ENCODE measurements around the gene RBKS. TPM values are rescaled to one million over a fixed set of nuclear protein-coding genes. Genes with fewer than 3 reads are reported as not detected.

The RBKS gene
- total RNA-seq, 1 donor from 2014 or later = 1.6 TPM

- Mint-ChIP-seq H3K36me3 (ENCODE audit: low read depth, unreplicated experiment) (peaks cover 2% of the 10 kb centered on the region), H3K9me3 (ENCODE audit: unreplicated experiment) (peaks cover 20% of the 10 kb centered on the region), H3K4me3 (ENCODE audit: unreplicated experiment) (no peak overlapping the region), H3K27me3 (ENCODE audit: low read depth, unreplicated experiment) (no peaks in the 10 kb centered on the region), H3K4me1 (ENCODE audit: low read depth, unreplicated experiment) (no peaks in the 10 kb centered on the region), H3K27ac (ENCODE audit: unreplicated experiment) (no peak overlapping the region)
- Histone ChIP-seq H3K79me2 (ENCODE audit: insufficient read depth, low read length) (no peaks in the 10 kb centered on the region), H3K9me3 (ENCODE audit: insufficient read depth, low read depth, low read length) (no peaks in the 10 kb centered on the region), H3K36me3 (ENCODE audit: insufficient read depth, low read length) (no peaks in the 10 kb centered on the region), H3K27me3 (ENCODE audit: insufficient read depth, low read length) (no peaks in the 10 kb centered on the region), H3K27ac (ENCODE audit: low read depth, low read length) (no peak overlapping the region), H3K4me3 (ENCODE audit: insufficient read depth, low read depth, low read length) (no peak overlapping the region), H2AFZ (ENCODE audit: low read depth, low read length) (no peak overlapping the region), H3K9ac (ENCODE audit: low read length) (no peak overlapping the region), H3K4me1 (ENCODE audit: insufficient read depth, low read length) (no peaks in the 10 kb centered on the region), H4K20me1 (ENCODE audit: insufficient read depth, low read length) (no peaks in the 10 kb centered on the region), H3K4me2 (ENCODE audit: low read length) (no peak overlapping the region)
- TF ChIP-seq, protein P1, sequence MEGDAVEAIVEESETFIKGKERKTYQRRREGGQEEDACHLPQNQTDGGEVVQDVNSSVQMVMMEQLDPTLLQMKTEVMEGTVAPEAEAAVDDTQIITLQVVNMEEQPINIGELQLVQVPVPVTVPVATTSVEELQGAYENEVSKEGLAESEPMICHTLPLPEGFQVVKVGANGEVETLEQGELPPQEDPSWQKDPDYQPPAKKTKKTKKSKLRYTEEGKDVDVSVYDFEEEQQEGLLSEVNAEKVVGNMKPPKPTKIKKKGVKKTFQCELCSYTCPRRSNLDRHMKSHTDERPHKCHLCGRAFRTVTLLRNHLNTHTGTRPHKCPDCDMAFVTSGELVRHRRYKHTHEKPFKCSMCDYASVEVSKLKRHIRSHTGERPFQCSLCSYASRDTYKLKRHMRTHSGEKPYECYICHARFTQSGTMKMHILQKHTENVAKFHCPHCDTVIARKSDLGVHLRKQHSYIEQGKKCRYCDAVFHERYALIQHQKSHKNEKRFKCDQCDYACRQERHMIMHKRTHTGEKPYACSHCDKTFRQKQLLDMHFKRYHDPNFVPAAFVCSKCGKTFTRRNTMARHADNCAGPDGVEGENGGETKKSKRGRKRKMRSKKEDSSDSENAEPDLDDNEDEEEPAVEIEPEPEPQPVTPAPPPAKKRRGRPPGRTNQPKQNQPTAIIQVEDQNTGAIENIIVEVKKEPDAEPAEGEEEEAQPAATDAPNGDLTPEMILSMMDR (IDR thresholded peaks at IDR 0.05; ENCODE audit: insufficient read depth, low read depth, low read length) = no peak
- no peak for TF ChIP-seq EZH2 (IDR thresholded peaks at IDR 0.05; ENCODE audit: insufficient read depth, low read length)
- DNase-seq (ENCODE audit: low read depth) (no peak), FAIRE-seq (no peak)
Measured at GRCh38 chr2:27823569-27823968, 66.6 kb downstream of the RBKS start.

DNA sequence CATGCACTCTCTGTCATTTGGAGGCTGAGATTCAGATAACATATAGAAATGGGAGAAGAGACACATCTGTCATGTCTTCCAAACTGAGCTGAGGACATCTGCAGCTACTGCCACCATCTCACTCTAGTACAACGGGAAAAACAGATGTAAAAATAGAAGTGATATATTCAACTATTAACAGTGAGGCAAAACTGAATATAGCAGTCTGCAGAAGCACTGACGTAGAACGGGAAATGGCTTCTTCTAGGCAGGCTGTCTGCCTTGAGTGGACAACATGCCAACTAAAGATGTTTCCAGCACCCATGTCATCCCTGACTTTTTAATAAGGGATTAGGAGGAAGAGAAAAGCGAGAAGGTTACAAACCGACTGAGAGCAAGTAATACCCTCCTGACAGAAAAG lies 67.1 kb downstream of the RBKS start:
- Histone ChIP-seq H3K4me3 (ENCODE audit: insufficient read depth, low read depth, low read length) (no peak overlapping the region), H3K27ac (ENCODE audit: low read depth, low read length) (no peak overlapping the region), H3K27me3 (ENCODE audit: insufficient read depth, low read length) (no peaks in the 10 kb centered on the region), H4K20me1 (ENCODE audit: insufficient read depth, low read length) (no peaks in the 10 kb centered on the region), H3K9ac (ENCODE audit: low read length) (no peak overlapping the region), H2AFZ (ENCODE audit: low read depth, low read length) (no peak overlapping the region), H3K9me3 (ENCODE audit: insufficient read depth, low read depth, low read length) (no peaks in the 10 kb centered on the region), H3K4me2 (ENCODE audit: low read length) (no peak overlapping the region), H3K4me1 (ENCODE audit: insufficient read depth, low read length) (no peaks in the 10 kb centered on the region), H3K79me2 (ENCODE audit: insufficient read depth, low read length) (no peaks in the 10 kb centered on the region), H3K36me3 (ENCODE audit: insufficient read depth, low read length) (no peaks in the 10 kb centered on the region)
- no peaks in the 10 kb centered on the region for H3K27me3 Mint-ChIP-seq (ENCODE audit: low read depth, unreplicated experiment)
- H3K36me3 Mint-ChIP-seq (ENCODE audit: low read depth, unreplicated experiment) = peaks cover 2% of the 10 kb centered on the region
- FAIRE-seq (no peak), DNase-seq (ENCODE audit: low read depth) (no peak)
- TF ChIP-seq EZH2 (IDR thresholded peaks at IDR 0.05; ENCODE audit: insufficient read depth, low read length) = no peak
- TF ChIP-seq, protein P1 (IDR thresholded peaks at IDR 0.05; ENCODE audit: insufficient read depth, low read depth, low read length) = no peak
- no peak overlapping the region for H3K4me3 Mint-ChIP-seq (ENCODE audit: unreplicated experiment)
- H3K4me1 Mint-ChIP-seq (ENCODE audit: low read depth, unreplicated experiment) = no peaks in the 10 kb centered on the region
- H3K9me3 Mint-ChIP-seq (ENCODE audit: unreplicated experiment) = peaks cover 20% of the 10 kb centered on the region
- no peak overlapping the region for H3K27ac Mint-ChIP-seq (ENCODE audit: unreplicated experiment)

- no peak for TF ChIP-seq EZH2 (IDR thresholded peaks at IDR 0.05; ENCODE audit: insufficient read depth, low read length)
- TF ChIP-seq, protein P1 (IDR thresholded peaks at IDR 0.05; ENCODE audit: insufficient read depth, low read depth, low read length) = no peak
- no peak overlapping the region for H3K4me2 ChIP-seq (ENCODE audit: low read length)
- H3K4me1 Mint-ChIP-seq (ENCODE audit: low read depth, unreplicated experiment) = no peaks in the 10 kb centered on the region
- H3K4me3 Mint-ChIP-seq (ENCODE audit: unreplicated experiment) = no peak overlapping the region
- H3K9me3 ChIP-seq (ENCODE audit: insufficient read depth, low read depth, low read length) = no peaks in the 10 kb centered on the region
- no peak overlapping the region for H3K9ac ChIP-seq (ENCODE audit: low read length)
- peaks cover 20% of the 10 kb centered on the region for H3K9me3 Mint-ChIP-seq (ENCODE audit: unreplicated experiment)
- no peaks in the 10 kb centered on the region for H4K20me1 ChIP-seq (ENCODE audit: insufficient read depth, low read length)
- no peak overlapping the region for H3K27ac ChIP-seq (ENCODE audit: low read depth, low read length)
- no peak for DNase-seq (ENCODE audit: low read depth)
- no peak overlapping the region for H2AFZ ChIP-seq (ENCODE audit: low read depth, low read length)
- H3K79me2 ChIP-seq (ENCODE audit: insufficient read depth, low read length) = no peaks in the 10 kb centered on the region
- no peaks in the 10 kb centered on the region for H3K4me1 ChIP-seq (ENCODE audit: insufficient read depth, low read length)
- H3K4me3 ChIP-seq (ENCODE audit: insufficient read depth, low read depth, low read length) = no peak overlapping the region
- FAIRE-seq = no peak
- peaks cover 2% of the 10 kb centered on the region for H3K36me3 Mint-ChIP-seq (ENCODE audit: low read depth, unreplicated experiment)
- no peaks in the 10 kb centered on the region for H3K36me3 ChIP-seq (ENCODE audit: insufficient read depth, low read length)
- H3K27me3 ChIP-seq (ENCODE audit: insufficient read depth, low read length) = no peaks in the 10 kb centered on the region
- no peaks in the 10 kb centered on the region for H3K27me3 Mint-ChIP-seq (ENCODE audit: low read depth, unreplicated experiment)
- no peak overlapping the region for H3K27ac Mint-ChIP-seq (ENCODE audit: unreplicated experiment)
Measured at GRCh38 chr2:27822049-27822448, 68.1 kb downstream of the RBKS start.

All from astrocyte (in vitro differentiated cells and primary cell).